Mesenchymal stem cell (in vitro differentiated cells and primary cell): ENCODE measurements around the gene PTPRD.

Source experiments
- DNase-seq: peaks from one replicate; pipeline ENCODE4 v3.0.0-alpha.2; 2013
- H2AFZ ChIP-seq: one replicate; pipeline ENCODE4 v1.6.1; 2013; ENCODE audit warnings: low read depth, mild to moderate bottlenecking, control low read depth, inconsistent platforms, low read length, moderate library complexity
- H2AK5ac ChIP-seq: 2 replicates; pipeline ENCODE4 v1.6.1; 2013; ENCODE audit warnings: low read length, moderate library complexity, mild to moderate bottlenecking, inconsistent platforms; ENCODE audit not compliant: severe bottlenecking
- H2BK120ac ChIP-seq: one replicate; pipeline ENCODE4 v1.6.1; 2013; ENCODE audit warnings: low read depth, mild to moderate bottlenecking, inconsistent platforms, low read length, moderate library complexity
- H2BK12ac ChIP-seq, 2 experiments: one replicate each; pipeline ENCODE4 v1.6.1; 2013; ENCODE audit warnings: inconsistent platforms in 2 of 2, low read length in 2 of 2, mild to moderate bottlenecking in 2 of 2, moderate library complexity in 2 of 2, control low read depth in 1 of 2
- H2BK15ac ChIP-seq: one replicate; pipeline ENCODE4 v1.6.1; 2013; ENCODE audit warnings: mild to moderate bottlenecking, low read depth, inconsistent platforms; ENCODE audit not compliant: poor library complexity, severe bottlenecking
- H2BK5ac ChIP-seq: 2 replicates; pipeline ENCODE4 v1.6.1; 2013; ENCODE audit warnings: low read depth, mild to moderate bottlenecking, low read length, control low read depth, inconsistent platforms; ENCODE audit not compliant: poor library complexity, severe bottlenecking
- H3K14ac ChIP-seq, 2 experiments: one replicate each; pipeline ENCODE4 v1.6.1; 2013; ENCODE audit warnings: inconsistent platforms in 2 of 2, low read length in 2 of 2, control low read depth in 1 of 2, mild to moderate bottlenecking in 1 of 2, moderate library complexity in 1 of 2
- H3K18ac ChIP-seq, 2 experiments: one replicate each; pipeline ENCODE4 v1.6.1; 2013; ENCODE audit warnings: inconsistent platforms in 2 of 2, low read length in 2 of 2, control low read depth in 1 of 2, low read depth in 1 of 2, mild to moderate bottlenecking in 1 of 2
- H3K23ac ChIP-seq, 2 experiments: one replicate each; pipeline ENCODE4 v1.6.1; 2013; ENCODE audit warnings: inconsistent platforms in 2 of 2, low read length in 2 of 2, mild to moderate bottlenecking in 2 of 2, moderate library complexity in 2 of 2, control low read depth in 1 of 2
- H3K27ac ChIP-seq: 2 replicates; pipeline ENCODE4 v1.5.1; 2013; ENCODE audit warnings: mild to moderate bottlenecking, moderate library complexity, low read length, control low read depth, inconsistent platforms; ENCODE audit not compliant: poor library complexity, severe bottlenecking
- H3K27me3 ChIP-seq, 2 experiments: 2 replicates each; pipeline versions ENCODE4 v1.6.1 to v1.7.0; 2013; ENCODE audit warnings: low read length in 2 of 2, mild to moderate bottlenecking in 2 of 2, moderate library complexity in 2 of 2, control low read depth in 1 of 2, inconsistent platforms in 1 of 2; ENCODE audit not compliant: control insufficient read depth in 1 of 2, insufficient read depth in 1 of 2
- H3K36me3 ChIP-seq, 2 experiments: 2 replicates each; pipeline versions ENCODE4 v1.6.1 to v1.7.0; 2013; ENCODE audit warnings: low read length in 2 of 2, control low read depth in 1 of 2, inconsistent platforms in 1 of 2, low read depth in 1 of 2, mild to moderate bottlenecking in 1 of 2; ENCODE audit not compliant: insufficient read depth in 2 of 2, control insufficient read depth in 1 of 2
- H3K4ac ChIP-seq, 2 experiments: one replicate each; pipeline ENCODE4 v1.6.1; 2013; ENCODE audit warnings: inconsistent platforms in 2 of 2, low read length in 2 of 2, mild to moderate bottlenecking in 2 of 2, moderate library complexity in 2 of 2, control low read depth in 1 of 2, low read depth in 1 of 2
- H3K4me1 ChIP-seq: 2 replicates; pipeline ENCODE4 v1.6.1; 2013; ENCODE audit warnings: low read depth, low read length, control low read depth; ENCODE audit not compliant: control insufficient read depth, insufficient read depth
- H3K4me2 ChIP-seq: 2 replicates; pipeline ENCODE4 v1.6.1; 2013; ENCODE audit warnings: low read length, mild to moderate bottlenecking, inconsistent platforms; ENCODE audit not compliant: poor library complexity, severe bottlenecking
- H3K4me3 ChIP-seq, 2 experiments: 2 replicates each; pipeline versions ENCODE4 v1.5.1 to v1.7.0; 2013; ENCODE audit warnings: low read length in 2 of 2, mild to moderate bottlenecking in 2 of 2, control low read depth in 1 of 2, low read depth in 1 of 2; ENCODE audit not compliant: insufficient read depth in 1 of 2
- H3K79me1 ChIP-seq: replicated peaks from 2 replicates; pipeline ENCODE4 v1.6.1; 2013; ENCODE audit warnings: mild to moderate bottlenecking, control low read depth, low read length, inconsistent platforms; ENCODE audit not compliant: poor library complexity, severe bottlenecking
- H3K9ac ChIP-seq: 2 replicates; pipeline ENCODE4 v1.7.0; 2013; ENCODE audit warnings: mild to moderate bottlenecking, low read length, moderate library complexity
- H3K9me3 ChIP-seq: 2 replicates; pipeline ENCODE4 v1.7.0; 2013; ENCODE audit warnings: mild to moderate bottlenecking, low read length; ENCODE audit not compliant: control insufficient read depth
- H4K8ac ChIP-seq: one replicate; pipeline ENCODE4 v1.6.1; 2013; ENCODE audit warnings: inconsistent platforms, mild to moderate bottlenecking, low read length, moderate library complexity
- H4K91ac ChIP-seq: one replicate; pipeline ENCODE4 v1.6.1; 2013; ENCODE audit warnings: mild to moderate bottlenecking, low read length, inconsistent platforms
- WGBS: methylation state at CpG from one replicate; pipeline ENCODE4 v1.1.7; 2013; ENCODE audit warnings: mixed read lengths; 5-methylcytosine and 5-hydroxymethylcytosine counted together

The PTPRD gene

GRCh38 chr9:9961934-9962333 lies 650.9 kb downstream of the PTPRD start:
- no peaks in the 10 kb centered on the region for H3K79me1 ChIP-seq
- H2BK5ac ChIP-seq, result no peak overlapping the region
- no peak overlapping the region for H4K8ac ChIP-seq
- H3K18ac ChIP-seq, result no peak overlapping the region
- no peak overlapping the region for H3K4ac ChIP-seq
- peaks cover 0 to 10% of the 10 kb centered on the region in 2 experiments for H3K27me3 ChIP-seq
- H3K14ac ChIP-seq, result no peak overlapping the region
- no peak overlapping the region for H2BK15ac ChIP-seq
- H2AK5ac ChIP-seq, result no peak overlapping the region
- H3K4me1 ChIP-seq, result no peaks in the 10 kb centered on the region
- no peak overlapping the region for H3K23ac ChIP-seq
- no peaks in the 10 kb centered on the region for H3K9me3 ChIP-seq
- no peak overlapping the region for H4K91ac ChIP-seq
- no peak overlapping the region for H3K27ac ChIP-seq
- no peaks in the 10 kb centered on the region for H3K36me3 ChIP-seq
- no peak overlapping the region for H3K9ac ChIP-seq
- H2BK120ac ChIP-seq, result no peak overlapping the region
- H2BK12ac ChIP-seq, result no peak overlapping the region
- no peak overlapping the region for H2AFZ ChIP-seq
- no peak overlapping the region for H3K4me3 ChIP-seq
- no CpG with 5 or more reads among the region's 1 CpG for WGBS
- no peak for DNase-seq
- no peak overlapping the region for H3K4me2 ChIP-seq

GRCh38 chr9:9961487-9961886 lies 651.3 kb downstream of the PTPRD start:
- WGBS, result 66% methylated on average over 1 of the region's 2 CpGs

GRCh38 chr9:9951556-9952160 lies 661.1 kb downstream of the PTPRD start:
- Histone ChIP-seq H4K91ac (no peak overlapping the region), H3K14ac (peak overlapping the region in 1 of 2 experiments; percentile 38), H2BK15ac (no peak overlapping the region), H3K27ac (no peak overlapping the region), H2AK5ac (no peak overlapping the region), H2BK5ac (no peak overlapping the region), H3K27me3 (no peaks in the 10 kb centered on the region), H3K18ac (no peak overlapping the region), H2BK120ac (no peak overlapping the region), H3K9ac (no peak overlapping the region), H3K36me3 (no peaks in the 10 kb centered on the region), H3K4ac (no peak overlapping the region), H3K4me1 (peaks cover 2% of the 10 kb centered on the region), H3K4me2 (no peak overlapping the region), H3K9me3 (no peaks in the 10 kb centered on the region), H4K8ac (no peak overlapping the region), H3K23ac (no peak overlapping the region), H2AFZ (no peak overlapping the region), H3K79me1 (no peaks in the 10 kb centered on the region), H3K4me3 (no peak overlapping the region), H2BK12ac (no peak overlapping the region)
- no CpG with 5 or more reads among the region's 3 CpGs for WGBS
- DNase-seq, result no peak

More at GRCh38 chr9:9961487-9961886, 651.3 kb downstream of the PTPRD start:
- H3K36me3 ChIP-seq, result no peaks in the 10 kb centered on the region
- no peak overlapping the region for H3K4me3 ChIP-seq
- H3K9ac ChIP-seq, result no peak overlapping the region
- no peak overlapping the region for H3K23ac ChIP-seq
- H3K4ac ChIP-seq, result no peak overlapping the region
- H2BK12ac ChIP-seq, result no peak overlapping the region
- no peak overlapping the region for H2BK5ac ChIP-seq
- no peak overlapping the region for H3K18ac ChIP-seq
- no peak overlapping the region for H3K27ac ChIP-seq
- H4K91ac ChIP-seq, result no peak overlapping the region
- H3K4me1 ChIP-seq, result no peaks in the 10 kb centered on the region
- peaks cover 0 to 5% of the 10 kb centered on the region in 2 experiments for H3K27me3 ChIP-seq
- H2BK15ac ChIP-seq, result no peak overlapping the region
- no peaks in the 10 kb centered on the region for H3K9me3 ChIP-seq
- no peak overlapping the region for H2AK5ac ChIP-seq
- H2BK120ac ChIP-seq, result no peak overlapping the region
- DNase-seq, result no peak
- no peak overlapping the region for H2AFZ ChIP-seq
- no peak overlapping the region for H3K14ac ChIP-seq
- H3K4me2 ChIP-seq, result no peak overlapping the region
- no peaks in the 10 kb centered on the region for H3K79me1 ChIP-seq
- no peak overlapping the region for H4K8ac ChIP-seq

GRCh38 chr9:9950813-9951212 lies 662.0 kb downstream of the PTPRD start:
- no peak overlapping the region for H3K4me3 ChIP-seq
- H3K14ac ChIP-seq, result no peak overlapping the region
- H3K4ac ChIP-seq, result no peak overlapping the region
- no peak overlapping the region for H2BK12ac ChIP-seq
- no peak overlapping the region for H3K18ac ChIP-seq
- no peaks in the 10 kb centered on the region for H3K27me3 ChIP-seq
- no peaks in the 10 kb centered on the region for H3K9me3 ChIP-seq
- no peaks in the 10 kb centered on the region for H3K36me3 ChIP-seq
- H4K8ac ChIP-seq, result no peak overlapping the region
- H3K4me1 ChIP-seq, result peaks cover 2% of the 10 kb centered on the region
- no peak overlapping the region for H3K27ac ChIP-seq
- H3K79me1 ChIP-seq, result no peaks in the 10 kb centered on the region
- no peak overlapping the region for H4K91ac ChIP-seq
- WGBS, result 93% methylated on average over 1 of the region's 1 CpG
- H2BK15ac ChIP-seq, result no peak overlapping the region
- H2BK5ac ChIP-seq, result no peak overlapping the region
- no peak overlapping the region for H3K4me2 ChIP-seq
- DNase-seq, result no peak
- H3K9ac ChIP-seq, result no peak overlapping the region
- no peak overlapping the region for H2BK120ac ChIP-seq
- H3K23ac ChIP-seq, result no peak overlapping the region
- no peak overlapping the region for H2AFZ ChIP-seq
- no peak overlapping the region for H2AK5ac ChIP-seq
